Ishikawa (cell line): Measurements from ENCODE around the gene BEAN1.

ENCODE experiments used
- CEBPB ChIP-seq: IDR thresholded peaks from 2 replicates; pipeline ENCODE4 v1.6.1; 2012
- CREB1 ChIP-seq: IDR thresholded peaks from 2 replicates; pipeline ENCODE4 v1.6.1; 2012; ENCODE audit warnings: low read depth
- EGR1 ChIP-seq: IDR thresholded peaks from 2 replicates; pipeline ENCODE4 v1.6.1; 2012
- EP300 ChIP-seq: IDR thresholded peaks from 2 replicates; pipeline ENCODE4 v1.6.1; 2012; ENCODE audit warnings: borderline replicate concordance
- MAX ChIP-seq: IDR thresholded peaks from 2 replicates; pipeline ENCODE4 v1.6.1; 2012
- NFIC ChIP-seq: IDR thresholded peaks from 2 replicates; pipeline ENCODE4 v1.6.1; 2012
- RAD21 ChIP-seq: IDR thresholded peaks from 2 replicates; pipeline ENCODE4 v1.6.1; 2012; ENCODE audit warnings: low read depth
- TAF1 ChIP-seq: IDR thresholded peaks from 2 replicates; pipeline ENCODE4 v1.6.1; 2012; ENCODE audit warnings: low read depth, mild to moderate bottlenecking
- TCF12 ChIP-seq: IDR thresholded peaks from 2 replicates; pipeline ENCODE4 v1.6.1; 2012; ENCODE audit warnings: low read depth
- TEAD4 ChIP-seq: IDR thresholded peaks from 2 replicates; pipeline ENCODE4 v1.6.1; 2012
- YY1 ChIP-seq: IDR thresholded peaks from 2 replicates; pipeline ENCODE4 v1.6.1; 2012; ENCODE audit warnings: low read depth
- ZBTB7A ChIP-seq: IDR thresholded peaks from 2 replicates; pipeline ENCODE4 v1.6.1; 2012; ENCODE audit warnings: low read depth

- TF ChIP-seq EP300 (no peak), TCF12 (no peak), TAF1 (no peak), MAX (no peak), RAD21 (no peak), TEAD4 (no peak), ZBTB7A (no peak), EGR1 (no peak), YY1 (no peak), NFIC (no peak), CREB1 (no peak), CEBPB (no peak)
Measured at GRCh38 chr16:66423177-66423576, 3.9 kb upstream of the BEAN1 start.
